Spleen (tissue), 11 donors: Measurements from ENCODE around the gene B4GALT2. TPM values are rescaled to one million over a fixed set of nuclear protein-coding genes. Genes with fewer than 3 reads are reported as not detected.

Source experiments
- DNase-seq: peaks from one replicate; pipeline ENCODE4 v3.0.0-alpha.2; 2020
- H3K27ac ChIP-seq, 8 donors: fragments of 200-600 bp; sonication (generic) in 7 of 8; 1 replicate in 4 of 8; 2 replicates in 4 of 8; pipeline versions ENCODE4 v1.5.0 to v1.8.0; 2016 to 2021; ENCODE audit warnings: inconsistent platforms in 4 of 8, mild to moderate bottlenecking in 4 of 8, moderate library complexity in 1 of 8
- H3K27me3 ChIP-seq, 7 donors: fragments of 200-600 bp; sonication (generic) in 6 of 7; replicated peaks in 1 of 7; 1 replicate in 4 of 7; 2 replicates in 3 of 7; pipeline versions ENCODE4 v1.5.0 to v1.8.0; 2016 to 2021; ENCODE audit warnings: inconsistent platforms in 3 of 7, mild to moderate bottlenecking in 1 of 7
- H3K36me3 ChIP-seq, 6 donors: fragments of 200-600 bp; sonication (generic) in 5 of 6; 1 replicate in 4 of 6; 2 replicates in 2 of 6; pipeline versions ENCODE4 v1.5.0 to v1.8.0; 2016 to 2021; ENCODE audit warnings: inconsistent platforms in 2 of 6
- H3K4me1 ChIP-seq, 6 donors: fragments of 200-600 bp; sonication (generic) in 5 of 6; 1 replicate in 3 of 6; 2 replicates in 3 of 6; pipeline versions ENCODE4 v1.5.0 to v1.8.0; 2016 to 2021; ENCODE audit warnings: inconsistent platforms in 3 of 6
- H3K4me3 ChIP-seq, 8 donors: fragments of 200-600 bp; sonication (generic) in 7 of 8; 1 replicate in 4 of 8; 2 replicates in 4 of 8; pipeline versions ENCODE4 v1.5.0 to v1.8.0; 2016 to 2021; ENCODE audit warnings: inconsistent platforms in 4 of 8, mild to moderate bottlenecking in 4 of 8, moderate library complexity in 2 of 8
- H3K9me3 ChIP-seq, 8 donors: fragments of 200-600 bp; sonication (generic) in 7 of 8; 1 replicate in 4 of 8; 2 replicates in 4 of 8; pipeline versions ENCODE4 v1.5.0 to v1.8.0; 2016 to 2021; ENCODE audit warnings: inconsistent platforms in 4 of 8
- CTCF ChIP-seq, 11 experiments: fragments of 200-600 bp in 7 of 11; fragments of 450-650 bp in 4 of 11; sonication (generic) in 4 of 11; IDR thresholded peaks in 8 of 11; conservative IDR thresholded peaks in 3 of 11; 1 replicate in 7 of 11; 2 replicates in 4 of 11; pipeline versions ENCODE4 v1.4.0 to v1.8.0; 2016 to 2021; ENCODE audit warnings: antibody characterized with exemption in 11 of 11, inconsistent platforms in 4 of 11, mild to moderate bottlenecking in 1 of 11
- POLR2A ChIP-seq, 3 donors: fragments of 450-650 bp; IDR thresholded peaks; one replicate each; pipeline ENCODE4 v1.5.1; 2017; ENCODE audit warnings: antibody characterized with exemption in 3 of 3, mild to moderate bottlenecking in 1 of 3
- POLR2AphosphoS5 ChIP-seq, 3 donors: sonication (generic); formaldehyde crosslinking; IDR thresholded peaks; one replicate each; pipeline ENCODE4 v1.5.1; 2017; ENCODE audit warnings: antibody characterized with exemption in 3 of 3
- WGBS, 5 donors: extraction: QIAGEN DNeasy Blood & Tissue Kit in 3 of 5; methylation state at CpG; one replicate each; pipeline versions ENCODE4 v1.1.5 to v1.1.7; 2013 to 2018; 5-methylcytosine and 5-hydroxymethylcytosine counted together
- intact Hi-C: fragments of 100-400 bp; cut with DNase I; formaldehyde crosslinking; loops from one replicate; pipeline ENCODE4 v1.15.0; 2023; ENCODE audit warnings: low total_unique reads
- polyA plus RNA-seq, 3 donors: library from polyadenylated mRNA; stranded (reverse); fragments of 200-250 nt; gene quantifications; one replicate each; pipeline ENCODE4 v1.2.1, GENCODE V29; 2013
- total RNA-seq, 7 donors: library from RNA; depleted of rRNA in 3 of 7; stranded (reverse); fragments of >200 nt in 3 of 7; fragmentation: NEBNext Ultra II Directional in 4 of 7; extraction: Animal tissue kit (Norgen Biotek cat#: 25700) in 4 of 7; gene quantifications; one replicate each; pipeline versions ENCODE4 v1.1.0 to v1.2.1, GENCODE V29; 2016 to 2021
- donor health status: healthy with polysubstance abuse.
- donor health status: DM: no; HTN: no; CAD: no; lungs with moderate emphysema.
- donor health status: DM: no; HTN: no; CAD: no.
- donor health status: Bipolar disorder and iron deficiency.
- donor health status: healthy.
- donor health status: DM: no; HTN: no; CAD: no.
- donor health status: DM: yes; HTN: yes; CAD: no.

Gene B4GALT2
- total and polyA plus RNA-seq, 10 donors, result 7.0 to 23.3 (median 12.8) TPM

- Histone ChIP-seq H3K36me3 (no peaks in the 10 kb centered on the region), H3K27me3 (peaks cover 0 to 15% (median 0%) of the 10 kb centered on the region in 7 donors), H3K27ac (peak overlapping the region; percentile 82 to 92 (median 87)), H3K9me3 (no peaks in the 10 kb centered on the region), H3K4me1 (peaks cover 5 to 46% (median 27%) of the 10 kb centered on the region in 6 donors), H3K4me3 (peak overlapping the region; percentile 67 to 91 (median 88))
- peak in 1 of 11 experiments; percentile 33 for TF ChIP-seq CTCF (IDR thresholded peaks at IDR 0.05 in 8 of 11, conservative IDR thresholded peaks at IDR 0.05 in 3 of 11)
- TF ChIP-seq POLR2AphosphoS5 (IDR thresholded peaks at IDR 0.05), result peak; percentile 61 to 73 (median 65)
- TF ChIP-seq POLR2A (IDR thresholded peaks at IDR 0.05), result no peak
- 0 to 1% (median 0%) methylated on average over 27 to 75 of the region's 75 CpGs for WGBS, 5 donors
- peak; percentile 97 for DNase-seq
- intact Hi-C loops, result no loop called here
Measured at GRCh38 chr1:44029911-44030604, 51.0 kb downstream of the B4GALT2 start.

GRCh38 chr1:44030605-44031251 is 51.7 kb downstream of the B4GALT2 start:
- 0 to 1% (median 0%) methylated on average over 27 to 66 of the region's 66 CpGs for WGBS, 5 donors
- H3K9me3 ChIP-seq, result no peaks in the 10 kb centered on the region
- peaks cover 0 to 15% (median 0%) of the 10 kb centered on the region in 7 donors for H3K27me3 ChIP-seq
- peak overlapping the region; percentile 67 to 91 (median 88) for H3K4me3 ChIP-seq
- H3K36me3 ChIP-seq, result no peaks in the 10 kb centered on the region
- H3K4me1 ChIP-seq, result peaks cover 5 to 45% (median 28%) of the 10 kb centered on the region in 6 donors
- peak; percentile 89 for DNase-seq
- TF ChIP-seq POLR2AphosphoS5 (IDR thresholded peaks at IDR 0.05), result no peak
- TF ChIP-seq CTCF (IDR thresholded peaks at IDR 0.05 in 8 of 11, conservative IDR thresholded peaks at IDR 0.05 in 3 of 11), result peak in 2 of 11 experiments; percentile 12 to 31
- intact Hi-C loops, result no loop called here
- peak overlapping the region; percentile 82 to 92 (median 87) for H3K27ac ChIP-seq

GRCh38 chr1:44031252-44032169 is 52.5 kb downstream of the B4GALT2 start, which contains the start of gene SLC6A9:
Gene SLC6A9 (minus strand): TSS chr1:44031462. CDS start chr1:44024277, 7,185 bp downstream.
- Histone ChIP-seq H3K9me3 (no peaks in the 10 kb centered on the region), H3K4me1 (peaks cover 5 to 46% (median 35%) of the 10 kb centered on the region in 6 donors), H3K36me3 (no peaks in the 10 kb centered on the region), H3K27ac (peak within 1 kb of the TSS; percentile 82 to 92 (median 87)), H3K27me3 (peaks cover 0 to 15% (median 0%) of the 10 kb centered on the region in 7 donors), H3K4me3 (peak within 1 kb of the TSS; percentile 67 to 91 (median 88))
- 20 to 36% (median 24%) methylated on average over 26 to 40 of the region's 40 CpGs for WGBS, 5 donors
- DNase-seq, result peak; percentile 82
- TF ChIP-seq CTCF (IDR thresholded peaks at IDR 0.05 in 8 of 11, conservative IDR thresholded peaks at IDR 0.05 in 3 of 11) (no peak), POLR2AphosphoS5 (IDR thresholded peaks at IDR 0.05) (peak in 1 of 3 donors; percentile 64)
- intact Hi-C loops, result no loop called here
